Measurements from ENCODE around the gene SRGAP1. TPM values are rescaled to one million over a fixed set of nuclear protein-coding genes. Genes with fewer than 3 reads are reported as not detected.

SRGAP1 gene
- polyA plus RNA-seq (ENCODE audit: insufficient read length in 10 of 10), result 1 to 10 TPM; 4.7 to 8.5 (median 6.8) TPM
- long read RNA-seq, donor 1, result 0 reads
- long read RNA-seq, donor 2, result 0 reads
- long read RNA-seq, donor 3, result 0 reads
- long read RNA-seq, donor 4, result 0 reads
- long read RNA-seq, donor 5, partial matches to known transcripts, result 0 of 1 reads
- long read RNA-seq, donor 5, other reads (novel, unspliced or antisense), result 0 of 1 reads
- long read RNA-seq, donor 6, result 0 reads
- long read RNA-seq, donor 7, result 0 reads
- long read RNA-seq, donor 8, result 0 reads
- long read RNA-seq, donor 9, result 0 reads

GRCh38 chr12:63844391-63845341 is at the start of gene SRGAP1:
SRGAP1 (plus strand) TSS chr12:63844700; CDS start chr12:63844817, 117 bp downstream.
- DNase-seq, result peak; percentile 65 to 91 (median 71)

GRCh38 chr12:63795032-63795687 is 49.3 kb upstream of the SRGAP1 start:
- no peak for DNase-seq

DNA sequence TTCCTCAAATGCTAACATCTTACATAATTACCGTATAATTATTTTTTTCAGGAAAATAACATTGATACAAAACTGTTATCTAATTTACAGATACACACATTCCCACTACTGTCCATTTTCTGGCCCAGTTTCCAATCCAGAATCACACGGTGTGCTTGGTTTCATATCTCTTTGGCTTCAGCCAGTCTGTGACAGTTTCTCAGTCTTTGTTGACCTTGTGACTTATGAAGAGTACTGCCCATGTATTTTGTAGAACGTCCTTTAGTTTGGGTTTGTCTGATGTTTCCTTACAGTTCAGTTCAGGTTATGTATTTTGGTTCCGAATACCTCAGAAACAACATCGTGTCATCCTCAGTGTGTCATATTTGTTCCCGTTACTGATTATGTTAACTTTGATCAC is 48.6 kb upstream of the SRGAP1 start:
- DNase-seq, result no peak

GRCh38 chr12:63802012-63802608 is 42.4 kb upstream of the SRGAP1 start:
- peak; percentile 12 to 39 (median 22) for DNase-seq

GRCh38 chr12:63804746-63805145 is 39.8 kb upstream of the SRGAP1 start:
- DNase-seq, result no peak

- DNase-seq, result no peak
Measured at GRCh38 chr12:63805704-63806672, 38.5 kb upstream of the SRGAP1 start.

DNA sequence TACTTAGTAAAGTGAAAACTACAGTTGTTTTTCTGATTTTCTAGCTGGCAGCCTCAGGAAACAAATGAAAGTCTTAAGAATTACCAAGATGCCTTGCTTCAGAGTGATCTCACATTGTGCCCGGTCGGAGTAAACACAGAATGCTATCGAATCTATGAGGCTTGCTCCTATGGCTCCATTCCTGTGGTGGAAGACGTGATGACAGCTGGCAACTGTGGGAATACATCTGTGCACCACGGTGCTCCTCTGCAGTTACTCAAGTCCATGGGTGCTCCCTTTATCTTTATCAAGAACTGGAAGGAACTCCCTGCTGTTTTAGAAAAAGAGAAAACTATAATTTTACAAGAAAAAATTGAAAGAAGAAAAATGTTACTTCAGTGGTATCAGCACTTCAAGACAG is 35.9 kb upstream of the SRGAP1 start:
- DNase-seq, result no peak

DNA sequence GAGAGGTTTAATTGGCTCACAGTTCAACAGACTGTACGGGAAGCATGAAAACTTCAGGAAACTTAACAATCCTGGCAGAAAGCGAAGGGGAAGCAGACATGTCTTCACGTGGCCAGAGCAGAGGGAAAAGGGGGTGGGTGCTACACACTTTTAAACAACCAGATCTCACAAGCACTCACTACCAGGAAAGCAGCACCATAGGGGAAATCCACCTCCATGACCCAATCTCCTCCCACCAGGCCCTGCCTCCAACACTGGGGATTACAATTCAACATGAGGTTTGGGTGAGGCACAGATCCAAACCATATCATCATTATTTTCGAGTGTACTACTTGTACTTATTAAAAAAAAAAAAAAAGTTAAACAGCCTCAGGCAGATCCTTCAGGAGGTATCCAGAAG is 34.9 kb upstream of the SRGAP1 start:
- DNase-seq, result no peak

GRCh38 chr12:63811334-63811733 is 33.2 kb upstream of the SRGAP1 start:
- DNase-seq, result no peak

DNA sequence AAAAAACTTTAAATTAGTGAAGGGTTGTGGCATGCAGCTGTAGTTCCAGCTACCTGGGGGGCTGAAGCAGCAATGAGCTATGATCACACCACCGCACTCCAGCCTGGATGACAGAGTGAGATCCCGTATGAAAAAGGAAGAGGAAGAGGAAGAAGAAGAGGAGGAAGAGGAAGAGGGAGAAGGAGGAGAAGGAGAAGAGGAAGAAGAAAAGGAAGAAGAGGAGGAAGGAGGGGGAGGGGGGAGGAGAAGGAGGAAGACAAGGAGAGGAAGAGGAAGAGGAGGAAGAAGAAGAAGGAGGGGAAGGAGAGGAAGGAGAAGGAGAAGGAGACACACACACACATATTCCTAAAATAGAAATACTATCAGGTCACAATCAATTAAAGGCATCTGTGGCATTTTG is 32.7 kb upstream of the SRGAP1 start:
- no peak for DNase-seq

DNA sequence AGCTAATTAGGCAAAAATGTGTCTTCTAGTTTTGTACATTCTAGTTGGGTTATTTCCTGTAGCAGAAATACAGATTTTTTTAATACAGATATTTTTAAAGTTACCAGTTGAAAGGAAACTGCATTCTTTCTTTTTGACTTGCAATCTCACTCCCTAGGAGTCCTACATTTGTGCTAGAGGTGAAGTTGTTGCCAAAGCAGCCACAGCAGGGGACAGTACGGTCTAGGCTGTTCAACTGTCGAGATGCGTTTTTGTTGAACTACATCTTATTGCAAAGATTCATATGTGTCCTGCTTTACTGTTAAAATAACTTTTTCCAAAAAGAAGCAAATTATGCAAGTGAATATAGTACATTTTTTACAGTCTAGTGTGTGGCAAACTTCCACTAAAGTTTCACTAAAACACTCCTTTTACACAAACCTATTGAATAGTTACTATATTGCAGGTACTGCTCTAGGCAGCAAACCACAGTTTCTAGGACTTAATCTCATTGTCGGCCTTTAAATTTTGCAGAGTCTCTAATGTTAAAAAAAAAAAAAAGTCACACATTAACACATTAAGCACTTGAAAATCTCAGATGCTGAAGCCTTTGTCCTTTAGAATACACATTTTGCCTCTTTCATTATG is 30.2 kb upstream of the SRGAP1 start:
- no peak for DNase-seq

DNA sequence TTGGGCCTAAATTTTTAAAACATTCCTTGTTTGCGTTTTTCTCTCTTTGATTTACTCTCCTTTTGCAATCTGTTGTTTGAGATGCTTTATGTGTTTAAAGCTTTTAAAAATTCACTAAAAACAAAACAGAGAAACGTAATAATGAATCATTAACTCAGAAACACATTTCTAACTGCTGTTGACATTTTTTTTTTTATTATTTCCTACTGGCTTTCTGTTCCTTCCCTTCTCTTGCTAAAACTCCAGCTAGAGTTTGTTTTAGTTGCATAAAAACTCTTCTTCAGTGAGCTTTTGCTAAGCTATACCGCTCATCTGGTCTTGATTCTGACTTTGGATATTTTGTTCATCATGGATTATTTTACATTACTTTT is 29.0 kb upstream of the SRGAP1 start:
- no peak for DNase-seq

DNA sequence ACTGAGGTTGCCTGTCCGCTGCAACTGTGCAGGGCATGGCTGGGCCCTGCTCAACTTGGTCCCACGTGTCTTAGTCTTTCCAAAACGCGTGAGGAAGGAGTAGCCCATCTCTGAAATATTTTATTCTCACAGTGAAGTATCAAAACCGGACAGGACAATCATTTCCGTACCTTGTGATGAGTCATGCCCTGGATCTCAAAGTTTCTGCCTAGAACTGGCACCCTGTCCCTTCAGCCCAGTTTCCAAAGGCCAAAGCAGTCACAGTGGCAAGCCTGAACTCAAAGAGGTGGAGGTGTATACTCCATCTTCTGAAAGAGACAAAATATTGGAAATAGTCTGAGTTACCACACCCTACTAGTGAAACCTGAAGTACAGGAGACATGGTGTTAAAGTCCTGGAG is 28.5 kb upstream of the SRGAP1 start:
- DNase-seq, result no peak

DNA sequence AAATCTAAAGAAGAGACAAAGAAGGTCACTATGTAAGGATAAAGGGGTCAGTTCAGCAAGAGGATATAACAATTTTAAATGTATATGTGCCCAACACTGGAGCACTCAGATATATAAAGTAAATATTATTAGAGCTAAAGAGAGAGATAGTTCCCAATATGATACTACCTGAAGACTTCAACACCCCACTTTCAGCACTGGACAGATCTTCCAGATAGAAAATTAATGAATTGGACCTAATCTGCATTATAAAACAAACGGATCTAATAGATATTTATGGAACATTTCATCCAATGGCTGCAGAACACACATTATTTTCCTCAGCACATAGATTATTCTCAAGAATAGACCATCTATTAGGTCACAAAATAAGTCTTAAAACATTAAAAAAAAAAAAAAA is 24.1 kb upstream of the SRGAP1 start:
- DNase-seq, result no peak

GRCh38 chr12:63821781-63822251 is 22.7 kb upstream of the SRGAP1 start:
- peak in 2 of 3 donors; percentile 26 to 65 for DNase-seq

DNA sequence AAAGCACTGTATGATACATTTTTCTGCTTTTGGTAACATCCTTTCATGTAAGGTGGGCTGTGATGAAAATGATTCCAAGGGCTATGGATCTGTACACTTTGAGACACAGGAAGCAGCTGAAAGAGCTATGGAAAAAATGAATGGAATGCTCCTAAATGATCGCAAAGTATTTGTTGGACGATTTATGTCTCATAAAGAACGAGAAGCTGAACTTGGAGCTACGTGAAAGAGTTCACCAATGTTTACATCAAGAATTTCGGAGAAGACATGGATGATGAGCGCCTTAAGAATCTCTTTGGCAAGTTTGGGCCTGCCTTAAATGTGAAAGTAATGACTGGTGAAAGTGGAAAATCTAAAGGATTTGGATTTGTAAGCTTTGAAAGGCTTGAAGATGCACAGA is 22.1 kb upstream of the SRGAP1 start:
- peak in 1 of 3 donors; percentile 56 for DNase-seq

DNA sequence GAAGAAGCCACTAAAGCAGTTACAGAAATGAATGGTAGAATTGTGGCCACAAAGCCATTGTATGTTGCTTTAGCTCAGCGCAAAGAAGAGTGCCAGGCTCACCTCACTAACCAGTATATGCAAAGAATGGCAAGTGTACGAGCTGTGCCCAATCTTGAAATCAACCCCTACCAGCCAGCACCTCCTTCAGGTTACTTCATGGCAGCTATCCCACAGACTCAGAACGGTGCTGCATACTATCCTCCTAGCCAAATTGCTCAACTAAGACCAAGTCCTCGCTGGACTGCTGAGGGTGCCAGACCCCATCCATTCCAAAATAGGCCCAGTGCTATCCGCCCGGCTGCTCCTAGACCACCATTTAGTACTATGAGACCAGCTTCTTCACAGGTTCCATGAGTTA is 21.5 kb upstream of the SRGAP1 start:
- no peak for DNase-seq

DNA sequence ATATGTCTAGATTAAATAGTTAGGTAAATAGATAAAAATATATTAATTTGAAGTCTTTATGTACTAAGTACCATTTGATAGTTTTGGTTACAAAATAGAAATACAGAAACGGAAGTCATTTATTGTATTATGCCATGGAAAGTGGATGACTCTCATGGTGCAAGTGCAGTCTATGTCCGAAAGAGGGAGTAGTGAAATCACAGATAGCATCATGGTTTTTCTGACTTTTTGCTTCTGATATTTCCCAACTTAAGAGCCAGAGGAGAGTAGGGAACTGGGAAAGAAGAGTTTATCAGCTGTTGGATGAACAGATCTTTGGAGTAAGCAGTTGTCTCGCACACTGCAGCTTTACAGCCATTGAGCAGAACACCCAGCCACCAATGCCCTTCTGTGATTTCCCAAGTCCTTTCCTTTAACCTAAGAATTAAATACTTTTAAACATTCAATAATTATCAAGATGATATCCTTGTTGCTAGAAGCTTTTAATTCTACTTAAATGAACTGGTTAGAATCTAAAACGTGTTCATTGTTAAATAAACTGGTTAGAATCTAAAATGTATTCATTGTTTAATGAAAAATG is 18.4 kb upstream of the SRGAP1 start:
- peak; percentile 48 to 69 (median 52) for DNase-seq

- DNase-seq, result no peak
Measured at GRCh38 chr12:63828867-63829266, 15.6 kb upstream of the SRGAP1 start.

GRCh38 chr12:63836046-63836445 is 8.5 kb upstream of the SRGAP1 start:
- no peak for DNase-seq
